ENCODE results near the gene OPN4. TPM values are rescaled to one million over a fixed set of nuclear protein-coding genes. Genes with fewer than 3 reads are reported as not detected.
A peak's percentile ranks its signal among the peaks of the same experiment; 100 is the strongest.

The OPN4 gene
- total RNA-seq, 2 donors from 2014 or later, result not detected

GRCh38 chr10:86692023-86692514, 37.7 kb downstream of the OPN4 start:
- ATAC-seq, result no peak
- intact Hi-C loops (cut with DNase I), result loop anchor here (5.0 kb wide), 1 partner anchor 205 kb away; no protein-coding TSS in a partner anchor
- TF ChIP-seq POLR2A (IDR thresholded peaks at IDR 0.05), result no peak
- TF ChIP-seq, protein P1, sequence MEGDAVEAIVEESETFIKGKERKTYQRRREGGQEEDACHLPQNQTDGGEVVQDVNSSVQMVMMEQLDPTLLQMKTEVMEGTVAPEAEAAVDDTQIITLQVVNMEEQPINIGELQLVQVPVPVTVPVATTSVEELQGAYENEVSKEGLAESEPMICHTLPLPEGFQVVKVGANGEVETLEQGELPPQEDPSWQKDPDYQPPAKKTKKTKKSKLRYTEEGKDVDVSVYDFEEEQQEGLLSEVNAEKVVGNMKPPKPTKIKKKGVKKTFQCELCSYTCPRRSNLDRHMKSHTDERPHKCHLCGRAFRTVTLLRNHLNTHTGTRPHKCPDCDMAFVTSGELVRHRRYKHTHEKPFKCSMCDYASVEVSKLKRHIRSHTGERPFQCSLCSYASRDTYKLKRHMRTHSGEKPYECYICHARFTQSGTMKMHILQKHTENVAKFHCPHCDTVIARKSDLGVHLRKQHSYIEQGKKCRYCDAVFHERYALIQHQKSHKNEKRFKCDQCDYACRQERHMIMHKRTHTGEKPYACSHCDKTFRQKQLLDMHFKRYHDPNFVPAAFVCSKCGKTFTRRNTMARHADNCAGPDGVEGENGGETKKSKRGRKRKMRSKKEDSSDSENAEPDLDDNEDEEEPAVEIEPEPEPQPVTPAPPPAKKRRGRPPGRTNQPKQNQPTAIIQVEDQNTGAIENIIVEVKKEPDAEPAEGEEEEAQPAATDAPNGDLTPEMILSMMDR (IDR thresholded peaks at IDR 0.05), result no peak
- H3K9me3 ChIP-seq, result no peaks in the 10 kb centered on the region
- 100% methylated on average over 5 of the region's 8 CpGs; no CpG with 5 or more reads in 1 of the 2 donors for WGBS, 2 donors
- no peaks in the 10 kb centered on the region for H3K27me3 ChIP-seq
- no peak overlapping the region for H3K27ac ChIP-seq
- H3K36me3 ChIP-seq (replicated peaks in 1 of 2; ENCODE audit: insufficient read depth in 1 of 2, low read depth in 2 of 2), result no peaks in the 10 kb centered on the region
- DNase-seq, result no peak
- no peak overlapping the region for H3K4me3 ChIP-seq
- H3K4me1 ChIP-seq, result peaks cover 7% of the 10 kb centered on the region

DNA sequence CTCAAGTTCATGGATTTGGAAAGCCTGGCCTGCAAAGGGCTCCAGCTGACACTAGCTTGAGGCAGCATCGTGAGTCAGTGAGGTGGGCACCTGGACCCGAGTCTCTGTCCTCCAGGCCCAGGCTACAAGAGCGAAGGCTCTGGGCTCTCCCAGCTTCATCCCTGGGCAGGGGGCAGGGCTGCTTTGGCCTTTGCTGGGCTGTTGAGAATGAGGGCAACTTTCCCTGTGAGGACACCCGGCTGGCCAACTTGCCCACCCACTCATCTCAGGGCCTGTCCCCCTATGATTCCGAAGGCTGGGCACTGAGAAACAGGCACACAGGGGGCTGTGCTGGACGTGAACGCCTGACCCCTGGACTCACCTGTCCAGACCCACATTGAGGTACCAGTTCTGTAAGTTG, 38.3 kb downstream of the OPN4 start:
- 87 to 93% methylated on average over 3 to 7 of the region's 7 CpGs for WGBS, 2 donors
- H3K27ac ChIP-seq, result no peak overlapping the region
- intact Hi-C loops (cut with DNase I), result loop anchor here (5.0 kb wide), 1 partner anchor 205 kb away; no protein-coding TSS in a partner anchor
- no peaks in the 10 kb centered on the region for H3K9me3 ChIP-seq
- no peak for DNase-seq
- TF ChIP-seq, protein P1 (IDR thresholded peaks at IDR 0.05), result no peak
- TF ChIP-seq POLR2A (IDR thresholded peaks at IDR 0.05), result no peak
- no peak overlapping the region for H3K4me3 ChIP-seq
- ATAC-seq, result no peak
- H3K36me3 ChIP-seq (replicated peaks in 1 of 2; ENCODE audit: insufficient read depth in 1 of 2, low read depth in 2 of 2), result no peaks in the 10 kb centered on the region
- no peaks in the 10 kb centered on the region for H3K27me3 ChIP-seq
- peaks cover 7% of the 10 kb centered on the region for H3K4me1 ChIP-seq

DNA sequence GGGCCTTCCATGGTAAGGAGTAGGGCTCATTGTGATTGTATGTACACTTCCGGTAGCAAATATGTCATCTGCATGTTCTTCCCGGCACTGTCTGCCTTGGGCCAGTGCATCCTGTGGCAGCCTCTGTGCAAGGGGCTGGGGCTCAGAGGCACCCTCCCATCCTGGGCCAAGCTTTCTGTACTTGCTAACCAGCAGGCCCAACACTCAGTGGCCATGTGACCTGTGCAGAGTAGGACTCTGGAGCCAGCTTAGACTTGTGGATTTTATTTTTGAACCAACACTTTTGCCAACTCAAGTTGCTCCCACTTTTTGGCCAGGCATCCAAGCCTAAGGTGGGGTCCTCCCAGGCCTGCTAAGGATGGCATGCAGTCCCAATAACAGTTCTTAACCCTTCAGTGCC, 38.9 kb downstream of the OPN4 start:
- Histone ChIP-seq H3K4me3 (no peak overlapping the region), H3K4me1 (peaks cover 7% of the 10 kb centered on the region), H3K9me3 (no peaks in the 10 kb centered on the region), H3K27me3 (no peaks in the 10 kb centered on the region), H3K27ac (no peak overlapping the region), H3K36me3 (replicated peaks in 1 of 2; ENCODE audit: insufficient read depth in 1 of 2, low read depth in 2 of 2) (no peaks in the 10 kb centered on the region)
- TF ChIP-seq, protein P1 (IDR thresholded peaks at IDR 0.05), result no peak
- 83% methylated on average over 2 of the region's 2 CpGs for WGBS, 2 donors
- ATAC-seq (no peak), DNase-seq (no peak)
- intact Hi-C loops (cut with DNase I), result loop anchor here (5.0 kb wide), 1 partner anchor 204 kb away; no protein-coding TSS in a partner anchor

DNA sequence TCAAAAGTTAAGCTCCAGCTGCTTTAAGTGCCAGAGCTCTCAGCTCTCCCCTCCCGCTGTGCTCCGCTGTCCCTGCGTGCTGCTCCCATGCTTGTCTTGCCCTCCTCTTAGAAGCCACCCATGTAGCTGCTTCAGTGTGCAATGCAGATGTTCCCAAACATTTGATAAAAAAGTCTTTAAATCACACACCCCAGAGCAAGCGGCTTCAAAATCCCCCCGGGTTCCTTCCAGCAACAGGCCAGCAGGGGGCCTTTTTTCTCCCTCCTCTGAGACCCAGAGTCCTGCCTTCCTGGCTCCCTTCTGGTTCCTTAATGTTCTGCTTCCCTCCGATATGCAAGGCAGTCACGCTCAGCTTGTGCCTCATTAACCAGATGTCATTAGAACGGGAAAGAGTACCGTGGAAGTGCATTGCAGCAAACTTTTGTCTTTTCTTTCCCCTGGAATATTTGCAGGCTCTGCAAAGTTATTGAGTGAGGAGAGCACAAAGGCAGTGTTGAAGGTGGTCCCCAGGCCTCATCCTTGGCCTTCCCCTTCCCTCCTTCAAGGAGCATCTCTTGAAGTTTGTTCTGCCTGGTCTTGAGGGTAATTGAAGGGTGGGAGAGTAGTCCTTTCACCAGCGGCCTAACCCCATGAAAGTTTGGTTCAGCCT, 39.5 kb downstream of the OPN4 start:
- no peak overlapping the region for H3K27ac ChIP-seq
- DNase-seq (peak; percentile 37 to 59 (median 48)), ATAC-seq (peak; percentile 45)
- no peaks in the 10 kb centered on the region for H3K9me3 ChIP-seq
- H3K27me3 ChIP-seq, result no peaks in the 10 kb centered on the region
- peaks cover 6% of the 10 kb centered on the region for H3K4me1 ChIP-seq
- H3K4me3 ChIP-seq, result no peak overlapping the region
- H3K36me3 ChIP-seq (replicated peaks in 1 of 2; ENCODE audit: insufficient read depth in 1 of 2, low read depth in 2 of 2), result no peaks in the 10 kb centered on the region
- 22 to 30% methylated on average over 10 of the region's 10 CpGs for WGBS, 2 donors
- TF ChIP-seq POLR2A (IDR thresholded peaks at IDR 0.05), result no peak
- TF ChIP-seq, protein P1 (IDR thresholded peaks at IDR 0.05), result peak; percentile 23 to 58 (median 50)
- intact Hi-C loops (cut with DNase I), result loop anchor here (5.0 kb wide), 1 partner anchor 203 kb away; no protein-coding TSS in a partner anchor

All from body of pancreas (tissue), 4 donors.